Measurements from ENCODE around the gene CADM2.

The CADM2 gene

DNA sequence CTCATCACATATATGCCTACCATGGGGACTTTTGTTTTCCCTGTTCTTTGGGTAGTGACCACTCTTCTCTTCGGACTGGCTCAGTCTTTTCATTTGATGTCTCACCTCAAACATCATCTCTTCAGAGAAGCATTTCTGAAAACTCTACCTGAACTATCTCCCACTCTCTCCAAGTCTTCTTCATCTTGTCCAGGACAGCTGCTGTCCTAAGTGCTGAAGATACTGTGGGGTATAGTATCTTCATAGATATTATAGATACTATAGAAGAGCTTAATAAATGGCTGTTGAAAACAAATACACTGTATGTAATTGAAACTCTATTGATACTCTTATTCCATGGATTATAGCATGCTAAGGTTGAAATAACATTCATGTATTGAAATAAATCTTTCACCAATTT lies 672.3 kb downstream of the CADM2 start:
- no peak overlapping the region for H3K27ac ChIP-seq
- TF ChIP-seq, protein P1, sequence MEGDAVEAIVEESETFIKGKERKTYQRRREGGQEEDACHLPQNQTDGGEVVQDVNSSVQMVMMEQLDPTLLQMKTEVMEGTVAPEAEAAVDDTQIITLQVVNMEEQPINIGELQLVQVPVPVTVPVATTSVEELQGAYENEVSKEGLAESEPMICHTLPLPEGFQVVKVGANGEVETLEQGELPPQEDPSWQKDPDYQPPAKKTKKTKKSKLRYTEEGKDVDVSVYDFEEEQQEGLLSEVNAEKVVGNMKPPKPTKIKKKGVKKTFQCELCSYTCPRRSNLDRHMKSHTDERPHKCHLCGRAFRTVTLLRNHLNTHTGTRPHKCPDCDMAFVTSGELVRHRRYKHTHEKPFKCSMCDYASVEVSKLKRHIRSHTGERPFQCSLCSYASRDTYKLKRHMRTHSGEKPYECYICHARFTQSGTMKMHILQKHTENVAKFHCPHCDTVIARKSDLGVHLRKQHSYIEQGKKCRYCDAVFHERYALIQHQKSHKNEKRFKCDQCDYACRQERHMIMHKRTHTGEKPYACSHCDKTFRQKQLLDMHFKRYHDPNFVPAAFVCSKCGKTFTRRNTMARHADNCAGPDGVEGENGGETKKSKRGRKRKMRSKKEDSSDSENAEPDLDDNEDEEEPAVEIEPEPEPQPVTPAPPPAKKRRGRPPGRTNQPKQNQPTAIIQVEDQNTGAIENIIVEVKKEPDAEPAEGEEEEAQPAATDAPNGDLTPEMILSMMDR (conservative IDR thresholded peaks at IDR 0.05) = no peak
- no peak for TF ChIP-seq ZFX (IDR thresholded peaks at IDR 0.05)

DNA sequence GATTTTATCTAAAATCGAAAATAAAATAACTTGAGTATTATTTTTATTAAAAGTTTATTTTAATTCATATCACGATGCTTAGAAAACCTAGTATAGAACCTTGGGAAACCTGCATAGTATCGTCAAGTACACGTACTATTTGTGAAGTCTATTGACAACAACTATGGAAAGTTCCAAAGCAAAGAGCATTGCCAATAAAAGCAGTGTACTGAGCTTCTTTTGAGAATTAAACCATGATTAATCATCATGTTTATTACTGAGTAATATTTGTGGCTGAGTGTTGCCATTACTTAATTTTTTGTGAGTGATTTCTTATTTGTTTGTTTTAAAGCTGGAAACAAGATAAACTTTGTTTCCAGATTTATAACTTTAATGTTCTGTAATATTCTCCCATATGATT lies 674.1 kb downstream of the CADM2 start:
- H3K27ac ChIP-seq = no peak overlapping the region
- TF ChIP-seq, protein P1 (conservative IDR thresholded peaks at IDR 0.05) = no peak
- TF ChIP-seq ZFX (IDR thresholded peaks at IDR 0.05) = no peak

DNA sequence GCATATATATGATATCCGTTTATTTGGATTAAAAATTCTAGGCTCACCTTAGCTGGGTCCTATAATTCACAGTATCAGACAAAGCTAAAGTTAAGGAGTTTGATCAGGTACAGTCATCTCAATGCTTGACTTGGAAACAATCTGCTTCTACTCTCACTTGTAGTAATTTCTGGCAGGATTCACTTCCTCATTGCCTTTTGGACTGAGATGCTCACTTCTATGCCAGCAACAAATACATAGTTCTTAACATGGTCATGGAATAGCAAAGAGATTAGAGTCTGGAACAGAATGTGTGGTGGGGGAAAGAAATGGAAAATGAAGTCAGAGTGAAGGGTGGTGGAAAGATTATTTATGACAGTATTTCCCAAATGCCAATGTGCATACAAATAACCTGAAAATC lies 693.6 kb downstream of the CADM2 start:
- no peak overlapping the region for H3K27ac ChIP-seq
- TF ChIP-seq ZFX (IDR thresholded peaks at IDR 0.05) = no peak
- TF ChIP-seq, protein P1 (conservative IDR thresholded peaks at IDR 0.05) = no peak

DNA sequence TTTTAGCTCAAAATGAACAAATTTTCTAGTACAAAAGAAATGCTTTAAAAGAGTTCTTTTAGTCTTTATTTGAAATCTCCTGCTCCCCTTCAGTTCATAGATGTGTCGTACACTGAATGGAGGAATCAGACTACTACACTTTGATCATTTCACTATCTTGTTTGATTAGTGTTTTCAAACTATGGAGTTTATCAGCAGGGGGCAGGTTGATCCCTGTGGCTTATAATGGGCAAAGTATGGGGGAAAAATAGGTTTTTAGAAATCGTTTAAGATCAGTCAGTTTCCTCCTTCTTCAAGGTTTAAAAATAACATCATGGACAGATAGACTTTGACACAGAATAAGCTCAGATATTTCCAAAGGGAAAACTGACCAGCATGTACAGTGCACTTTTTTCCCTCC lies 701.7 kb downstream of the CADM2 start:
- TF ChIP-seq, protein P1 (conservative IDR thresholded peaks at IDR 0.05) = no peak
- TF ChIP-seq ZFX (IDR thresholded peaks at IDR 0.05) = no peak
- H3K27ac ChIP-seq = no peak overlapping the region

DNA sequence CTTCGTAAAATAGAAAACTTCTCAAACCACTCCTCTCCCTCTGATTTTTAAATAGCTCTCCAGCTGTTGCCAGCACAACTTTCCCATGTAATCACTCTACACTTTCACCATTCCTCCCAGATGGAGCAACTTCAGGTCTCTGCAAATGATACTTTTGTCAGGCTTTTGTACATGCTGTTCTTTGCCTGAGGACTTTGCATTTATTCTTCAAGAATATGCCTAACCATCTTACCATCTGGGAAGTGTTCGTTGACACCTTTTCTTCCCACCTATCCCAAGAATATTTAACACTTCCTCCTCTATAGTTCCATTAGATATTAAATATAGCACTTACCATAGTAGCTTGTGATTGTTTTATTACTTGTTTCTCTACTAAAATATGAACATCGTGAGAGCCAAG lies 703.7 kb downstream of the CADM2 start:
- H3K27ac ChIP-seq = no peak overlapping the region
- TF ChIP-seq ZFX (IDR thresholded peaks at IDR 0.05) = no peak
- TF ChIP-seq, protein P1 (conservative IDR thresholded peaks at IDR 0.05) = no peak

DNA sequence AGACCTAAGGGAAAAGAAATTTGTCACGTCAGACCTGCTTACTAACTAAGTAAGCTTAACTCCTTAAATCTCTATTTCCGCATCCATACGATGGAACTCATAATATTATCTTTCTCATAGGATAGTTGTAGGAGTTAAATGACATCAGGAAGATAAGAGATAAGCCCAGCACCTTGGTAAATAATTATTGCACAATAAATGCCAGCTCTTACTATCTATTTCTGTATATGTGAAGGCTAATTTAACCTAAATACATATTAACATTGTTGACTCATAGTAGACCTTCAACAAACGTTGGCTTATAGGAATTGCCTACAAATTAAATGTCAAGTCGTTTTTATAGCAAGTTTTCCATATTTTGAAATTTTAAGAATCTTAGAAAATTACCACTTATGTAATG lies 709.0 kb downstream of the CADM2 start:
- no peak overlapping the region for H3K27ac ChIP-seq
- TF ChIP-seq, protein P1 (conservative IDR thresholded peaks at IDR 0.05) = no peak
- no peak for TF ChIP-seq ZFX (IDR thresholded peaks at IDR 0.05)

DNA sequence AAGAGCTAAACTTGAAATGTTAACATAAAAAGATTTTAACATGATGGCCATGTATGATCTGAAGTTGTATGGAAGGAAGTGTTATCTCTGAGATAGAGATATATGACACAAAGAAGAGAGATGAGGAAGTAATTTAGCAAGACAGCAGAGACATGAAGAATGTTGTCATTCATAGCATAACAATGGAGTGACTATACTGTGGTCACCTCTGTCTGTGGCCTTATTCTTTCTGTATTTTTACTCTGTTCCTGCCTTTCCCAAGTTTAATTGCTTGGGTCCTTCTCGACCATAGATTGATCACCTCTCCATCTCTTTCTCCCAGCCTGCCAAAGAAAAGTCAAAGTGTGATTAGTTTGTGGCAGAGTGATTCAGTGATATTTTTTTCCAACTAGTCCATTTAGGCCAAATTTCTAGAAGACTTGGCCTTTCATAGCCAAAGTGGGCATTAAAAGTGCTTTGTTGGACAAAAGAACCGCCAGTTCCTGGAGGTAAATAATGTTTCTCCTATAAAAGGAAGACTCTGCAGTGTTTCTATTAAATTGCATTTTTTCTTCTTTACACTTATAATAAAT lies 711.9 kb downstream of the CADM2 start:
- H3K27ac ChIP-seq = no peak overlapping the region
- TF ChIP-seq, protein P1 (conservative IDR thresholded peaks at IDR 0.05) = no peak
- no peak for TF ChIP-seq ZFX (IDR thresholded peaks at IDR 0.05)
